GF-D8 (cell line): Measurements from ENCODE around the gene PKP1.

ENCODE experiments used
- DNase-seq: peaks from one replicate; lab custom pipeline; 2025; lab: John Stamatoyannopoulos, UW

The PKP1 gene

DNA sequence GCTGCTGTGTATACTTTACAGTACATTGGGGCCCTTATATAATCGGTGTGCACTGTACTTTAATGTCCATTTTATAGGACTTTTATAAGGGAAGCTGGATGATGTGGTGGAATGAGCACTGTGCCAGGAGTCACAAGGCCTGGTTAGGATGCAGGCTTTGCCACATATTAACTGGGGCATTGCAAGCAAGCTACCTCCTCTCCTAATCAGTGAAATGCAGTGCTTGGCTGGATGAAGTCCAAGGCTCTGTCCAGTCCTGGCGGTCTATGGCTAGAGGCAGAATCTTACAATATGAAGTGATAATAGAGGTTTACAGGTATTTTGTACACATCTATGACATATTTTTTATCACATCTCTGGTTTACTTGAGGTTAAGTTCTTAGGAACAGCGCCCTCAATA, 1.7 kb upstream of the PKP1 start:
- no peak for DNase-seq

DNA sequence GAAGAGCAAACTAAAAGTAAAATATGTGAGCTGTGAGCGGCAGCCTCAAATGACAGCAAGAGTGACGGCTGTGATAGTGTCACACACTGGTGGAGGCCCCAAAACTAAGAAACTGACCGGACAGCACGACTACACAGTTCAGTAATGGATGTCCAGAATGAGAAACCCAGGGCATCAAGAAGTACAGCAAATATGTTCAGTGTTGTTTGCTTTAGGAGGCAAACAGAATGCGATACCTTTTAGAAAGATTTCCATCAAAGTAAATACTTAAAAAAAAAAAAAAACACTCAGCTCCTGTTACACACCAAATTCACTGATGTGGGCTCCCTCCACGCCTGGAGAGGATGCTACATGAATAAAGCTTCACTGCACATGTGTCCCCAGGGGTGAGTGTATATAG, 1.1 kb upstream of the PKP1 start:
- DNase-seq = no peak

DNA sequence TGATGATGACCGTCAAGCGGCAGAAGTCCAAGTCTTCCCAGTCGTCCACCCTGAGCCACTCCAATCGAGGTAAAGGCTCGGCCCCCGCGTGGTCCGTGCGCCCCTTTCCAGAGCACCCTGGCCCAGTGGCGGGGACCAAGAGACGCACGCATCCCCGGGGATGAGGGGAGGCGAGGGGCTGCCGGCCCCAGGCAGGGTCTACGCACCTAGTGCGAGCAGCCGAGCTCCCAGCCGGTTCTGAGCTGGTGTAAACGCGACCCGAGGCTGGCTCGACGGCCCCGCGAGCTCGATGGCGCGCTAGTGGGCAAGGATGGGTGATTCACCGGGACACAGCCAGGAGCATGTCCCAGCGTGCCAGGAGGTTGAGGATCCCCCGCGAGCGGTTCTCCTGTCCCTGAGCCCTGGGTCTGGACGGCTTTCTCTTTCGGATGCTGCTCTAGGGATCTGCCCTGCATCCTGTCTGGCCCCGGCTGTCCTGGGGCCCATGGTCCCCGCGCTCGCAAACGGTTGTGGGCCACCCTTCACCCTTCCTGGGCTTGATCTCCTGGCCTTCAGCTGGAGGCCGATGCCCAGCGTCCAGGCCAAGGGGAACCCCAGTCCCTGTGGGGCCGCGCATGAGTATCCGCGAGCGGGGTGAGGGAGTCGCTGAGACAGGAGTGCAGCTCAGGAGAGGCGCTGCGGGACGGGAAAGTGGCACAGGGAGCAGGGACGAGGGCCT, 689 bp downstream of the PKP1 start:
- no peak for DNase-seq

DNA sequence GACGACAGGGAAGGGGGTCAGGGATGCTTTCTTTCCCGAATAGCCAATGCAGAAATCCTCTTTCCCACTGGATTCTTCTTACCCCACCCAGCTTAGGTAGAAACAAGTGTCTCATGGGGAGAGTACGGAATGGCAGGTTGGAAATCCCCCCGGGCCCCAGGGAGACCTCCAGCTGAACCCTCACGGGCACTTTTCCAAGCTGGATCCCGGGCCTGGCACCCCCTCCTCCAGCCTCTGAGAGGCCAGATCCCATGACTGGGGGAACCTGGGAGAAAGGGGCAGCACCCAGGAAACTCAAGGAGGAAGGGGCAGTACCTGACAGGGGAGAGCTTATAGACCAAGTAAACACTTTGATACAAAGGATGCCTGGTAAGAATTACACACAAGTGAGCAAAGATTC, 1.3 kb downstream of the PKP1 start:
- no peak for DNase-seq

DNA sequence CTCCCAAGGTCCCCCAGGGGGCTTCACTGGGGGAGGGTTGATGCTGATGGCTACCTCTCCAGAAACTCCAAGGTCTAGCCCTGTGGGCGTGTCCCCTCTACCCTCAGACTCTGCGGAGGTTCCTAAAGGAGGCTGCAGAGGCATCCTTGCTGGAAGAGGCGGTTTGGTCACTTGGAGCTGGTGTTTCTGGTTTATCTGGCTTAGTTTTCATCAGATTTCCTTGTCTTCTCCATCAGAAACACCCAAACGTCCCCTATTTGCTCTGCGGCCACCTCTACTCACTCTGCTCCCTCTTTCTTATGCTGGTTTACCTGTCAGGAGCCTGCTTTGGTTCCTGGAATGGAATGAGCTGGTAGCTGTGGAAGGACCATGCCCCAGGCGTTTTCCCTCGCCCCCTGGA, 2.5 kb downstream of the PKP1 start:
- no peak for DNase-seq

DNA sequence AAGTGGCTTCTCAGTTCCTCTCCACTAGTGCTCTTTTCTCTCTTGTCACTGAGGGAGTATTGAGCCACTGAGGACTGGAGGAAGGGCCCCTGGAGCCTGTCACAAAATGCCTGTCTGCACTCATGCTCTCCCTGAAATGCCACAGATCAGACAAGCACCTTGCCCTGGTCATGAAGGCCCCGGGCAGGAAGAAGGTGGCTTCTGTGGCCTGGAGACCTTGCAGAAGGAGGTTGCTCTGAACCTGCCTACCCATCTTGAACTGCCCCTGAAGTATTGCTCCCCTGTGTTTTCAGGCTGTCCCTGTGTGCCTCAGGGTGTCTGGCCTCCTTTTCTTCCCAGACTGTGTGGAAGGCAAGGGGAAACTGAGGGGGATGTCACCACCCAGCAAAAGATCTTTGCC, 3.1 kb downstream of the PKP1 start:
- DNase-seq = no peak

DNA sequence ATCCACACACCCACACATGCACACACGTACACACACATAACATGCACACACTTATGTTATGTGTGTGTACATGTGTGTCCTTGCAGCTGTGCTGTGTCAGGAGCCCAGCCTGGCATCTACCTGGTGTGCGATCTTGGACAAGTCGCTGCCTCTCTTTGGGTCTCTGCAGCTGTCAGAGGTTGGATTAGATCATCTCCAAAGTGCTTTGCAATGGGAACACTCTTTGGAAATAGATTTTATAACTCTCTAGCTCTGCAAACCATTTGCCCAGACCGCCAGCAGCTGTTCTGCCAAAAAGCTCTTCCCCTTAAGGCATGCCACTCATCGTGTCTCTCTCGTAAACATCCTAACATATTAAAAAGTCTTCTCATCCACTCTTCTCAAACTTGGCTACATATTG, 4.7 kb downstream of the PKP1 start:
- DNase-seq = no peak

DNA sequence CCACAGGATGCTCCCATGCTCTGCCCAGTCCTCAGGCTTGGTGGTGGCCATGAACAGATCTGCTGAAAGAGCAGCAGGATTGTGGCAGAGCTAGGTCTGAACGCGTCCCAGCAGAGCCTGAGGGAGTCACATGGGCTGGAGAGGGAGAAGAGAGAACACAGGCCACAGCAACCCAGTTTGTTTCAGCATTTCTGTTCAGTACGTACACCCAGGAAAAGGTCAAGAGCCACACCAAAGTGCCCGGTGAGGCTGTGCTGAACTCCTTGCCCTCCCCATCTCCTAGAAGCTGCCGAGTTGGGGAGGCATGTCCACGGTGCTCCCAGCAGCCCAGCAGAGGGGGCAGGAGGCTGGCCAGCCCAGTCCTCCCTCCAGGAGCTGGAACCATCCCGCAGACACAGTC, 5.5 kb downstream of the PKP1 start:
- no peak for DNase-seq

DNA sequence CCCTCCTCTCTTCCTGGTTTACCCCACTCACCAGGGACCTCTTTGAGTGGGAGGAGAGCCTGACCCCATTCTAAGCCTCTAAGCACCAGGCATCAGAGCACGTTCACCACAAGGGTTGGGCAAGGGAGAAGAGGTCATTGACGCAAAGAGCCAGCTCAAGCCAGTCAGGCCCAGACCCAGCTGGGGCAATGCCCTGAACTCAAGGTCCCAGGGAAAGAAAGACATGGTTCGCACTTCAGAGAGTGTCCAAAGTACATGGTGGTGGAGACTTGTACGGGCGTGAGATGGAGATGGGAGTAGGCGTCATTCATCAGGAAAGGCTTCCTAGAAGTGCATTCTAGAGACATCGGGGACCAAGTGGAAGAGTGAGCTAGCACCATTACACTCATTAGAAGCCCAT, 7.2 kb downstream of the PKP1 start:
- DNase-seq = no peak

GRCh38 chr1:201291916-201292315, 8.6 kb downstream of the PKP1 start:
- DNase-seq = no peak

- no peak for DNase-seq
Observed at GRCh38 chr1:201294876-201295275, 11.6 kb downstream of the PKP1 start.

DNA sequence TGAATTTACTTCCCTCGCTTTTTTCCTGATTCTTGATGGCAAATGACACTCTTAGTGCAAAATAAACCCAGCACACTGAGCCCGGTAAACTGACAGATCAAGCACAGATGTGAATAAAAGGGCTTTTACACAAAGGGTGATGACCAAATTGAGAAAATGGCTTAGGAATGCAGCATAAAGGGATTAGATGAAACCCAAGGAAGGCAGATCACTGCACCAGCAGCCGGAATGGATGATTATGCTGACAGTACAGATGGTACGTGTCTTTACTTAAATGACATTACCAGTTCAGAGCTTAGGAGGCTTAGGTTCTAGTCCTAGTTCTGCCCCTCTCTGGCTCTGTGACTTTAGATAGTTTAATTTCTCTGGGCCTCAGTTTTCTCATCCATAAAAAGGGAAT, 12.0 kb downstream of the PKP1 start:
- no peak for DNase-seq

DNA sequence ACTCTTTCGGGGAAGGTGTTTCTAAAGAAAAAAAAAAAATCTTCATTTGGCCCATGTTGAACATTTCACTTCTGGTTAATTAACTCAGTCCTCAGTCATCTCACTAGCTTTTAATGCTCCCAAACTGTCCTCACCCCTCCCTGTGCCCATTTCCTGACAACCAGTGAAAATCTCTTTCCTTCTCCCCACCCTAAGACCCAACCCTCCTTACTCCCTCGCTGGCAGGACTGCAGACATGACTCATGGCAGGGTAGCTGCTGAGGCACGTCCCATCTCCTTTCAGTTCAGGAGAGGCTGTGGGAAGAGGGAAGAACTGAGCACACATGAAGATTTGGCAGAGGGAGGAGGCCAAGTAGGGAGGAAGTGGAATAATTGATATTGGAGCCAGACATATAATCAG, 12.6 kb downstream of the PKP1 start:
- DNase-seq = no peak

GRCh38 chr1:201296352-201296751, 13.0 kb downstream of the PKP1 start:
- DNase-seq = no peak

GRCh38 chr1:201298396-201299381, 15.4 kb downstream of the PKP1 start:
- no peak for DNase-seq

- DNase-seq = no peak
Observed at GRCh38 chr1:201299968-201300367, 16.7 kb downstream of the PKP1 start.

GRCh38 chr1:201300641-201301040, 17.3 kb downstream of the PKP1 start:
- DNase-seq = no peak

- no peak for DNase-seq
Observed at GRCh38 chr1:201302163-201303152, 19.2 kb downstream of the PKP1 start.

GRCh38 chr1:201304126-201304525, 20.8 kb downstream of the PKP1 start:
- DNase-seq = no peak

- no peak for DNase-seq
Observed at GRCh38 chr1:201305815-201306214, 22.5 kb downstream of the PKP1 start.

DNA sequence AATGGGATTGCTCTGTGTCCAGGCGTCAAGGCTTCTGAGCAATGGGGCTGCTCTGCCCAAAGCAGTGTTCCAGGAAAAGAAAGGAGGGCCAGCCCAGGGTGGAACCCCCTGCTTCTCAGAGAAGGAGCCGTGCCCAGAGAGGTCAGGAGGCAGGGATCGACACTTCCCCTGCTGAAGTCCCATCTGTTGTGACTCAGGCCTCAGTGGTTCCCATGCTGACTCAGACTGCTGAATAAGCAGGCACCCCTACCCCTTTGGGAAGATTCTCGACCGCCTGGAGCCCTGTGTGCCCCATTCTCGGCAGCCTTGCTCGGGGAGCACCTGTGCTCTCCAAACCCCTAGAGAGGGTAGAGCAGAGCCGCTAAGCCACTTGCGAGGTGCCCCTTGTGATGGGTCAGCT, 23.9 kb downstream of the PKP1 start:
- no peak for DNase-seq
